ENCODE measurements around the gene PRSS36.
"Not testable (repeated sequence)": the region's sequence is repeated elsewhere in the genome, so short reads cannot be mapped to it uniquely, and the experiment has no call there.

Gene PRSS36

GRCh38 chr16:31149894-31150890 lies at the start of gene PRSS36:
Gene PRSS36, minus strand, starts transcription at chr16:31150066. Its CDS starts 31 bp downstream, at chr16:31150035.
- DNase-seq (ENCODE audit: low spot score), result no peak

- DNase-seq (ENCODE audit: low spot score), result no peak
Observed at GRCh38 chr16:31199430-31200041, 49.7 kb upstream of the PRSS36 start.

GRCh38 chr16:31198207-31198882 lies 48.5 kb upstream of the PRSS36 start:
- DNase-seq (ENCODE audit: low spot score), result no peak

DNA sequence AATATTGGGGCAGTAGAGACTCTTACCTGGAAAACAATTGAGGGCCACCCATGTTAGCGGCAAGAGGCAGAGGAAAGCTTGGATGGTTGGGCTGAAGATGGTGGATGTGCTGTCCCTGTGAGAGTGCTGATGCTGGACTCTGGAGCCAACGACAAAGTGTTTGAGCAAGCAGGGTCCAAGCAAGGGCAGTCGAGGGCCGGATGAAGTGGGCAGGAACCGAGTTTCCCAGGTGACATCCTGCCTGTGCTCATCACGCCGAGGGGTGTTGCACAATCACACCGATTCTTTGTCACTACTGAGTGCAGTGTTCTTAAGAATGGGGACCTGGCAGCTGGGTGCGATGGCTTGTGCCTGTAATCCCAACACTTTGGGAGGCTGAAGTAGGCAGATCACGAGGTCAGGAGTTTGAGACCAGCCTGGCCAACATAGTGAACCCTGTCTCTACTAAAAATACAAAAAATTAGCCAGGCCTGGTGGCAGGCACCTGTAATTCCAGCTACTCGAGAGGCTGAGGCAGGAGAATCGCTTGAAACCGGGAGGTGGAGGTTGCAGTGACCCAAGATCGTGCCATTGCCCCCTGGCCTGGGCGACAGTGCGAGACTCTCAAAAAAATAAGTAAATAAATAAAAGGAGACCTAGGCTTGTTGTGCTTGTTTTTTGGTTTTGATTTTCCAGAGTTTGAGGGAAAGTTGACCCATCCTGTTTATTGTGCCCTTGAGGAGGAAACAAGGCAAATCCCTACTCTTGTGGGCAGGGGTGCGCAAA lies 46.6 kb upstream of the PRSS36 start:
- no peak for DNase-seq (ENCODE audit: low spot score)

- not testable (repeated sequence) for DNase-seq (ENCODE audit: low spot score)
Observed at GRCh38 chr16:31195861-31196260, 46.0 kb upstream of the PRSS36 start.

DNA sequence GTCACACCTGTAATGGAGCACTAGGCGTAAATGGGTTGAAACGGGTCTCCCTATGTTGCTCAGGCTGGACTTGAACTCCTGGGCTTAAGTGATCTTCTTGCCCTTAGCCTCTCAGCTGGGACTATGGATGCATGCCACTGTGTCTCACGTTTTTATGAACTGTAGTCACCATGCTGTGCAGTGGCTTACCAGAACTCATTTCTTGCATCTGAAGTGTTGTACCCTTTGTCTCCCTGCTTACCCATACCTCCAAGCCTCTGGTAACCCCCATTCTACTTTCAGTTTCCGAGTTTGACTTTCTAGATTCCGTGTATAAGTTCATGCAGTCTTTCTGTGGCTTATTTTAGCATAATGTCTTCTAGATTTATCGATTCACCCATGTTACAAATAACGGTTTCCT lies 45.0 kb upstream of the PRSS36 start:
- no peak for DNase-seq (ENCODE audit: low spot score)

DNA sequence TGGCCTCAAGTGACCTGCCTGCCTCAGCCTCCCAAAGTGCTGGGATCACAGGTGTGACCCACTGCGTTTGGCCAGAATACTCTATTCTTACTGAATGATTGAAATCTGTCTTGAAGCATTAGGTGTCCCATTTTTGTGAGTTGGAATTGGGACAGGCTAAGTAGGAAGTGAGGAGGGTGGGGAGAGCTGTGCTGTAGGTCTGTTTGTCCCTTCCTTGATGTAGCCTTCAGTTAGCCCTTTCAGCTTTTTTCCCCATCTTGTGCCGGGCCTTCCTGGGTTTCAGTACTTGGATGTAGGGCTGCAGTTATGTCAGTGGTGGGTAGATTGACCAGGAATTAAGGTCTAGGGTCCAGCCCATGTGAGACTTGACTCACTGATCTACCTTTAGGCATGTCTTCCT lies 44.0 kb upstream of the PRSS36 start:
- no peak for DNase-seq (ENCODE audit: low spot score)

- no peak for DNase-seq (ENCODE audit: low spot score)
Observed at GRCh38 chr16:31192856-31193642, 43.2 kb upstream of the PRSS36 start.

DNA sequence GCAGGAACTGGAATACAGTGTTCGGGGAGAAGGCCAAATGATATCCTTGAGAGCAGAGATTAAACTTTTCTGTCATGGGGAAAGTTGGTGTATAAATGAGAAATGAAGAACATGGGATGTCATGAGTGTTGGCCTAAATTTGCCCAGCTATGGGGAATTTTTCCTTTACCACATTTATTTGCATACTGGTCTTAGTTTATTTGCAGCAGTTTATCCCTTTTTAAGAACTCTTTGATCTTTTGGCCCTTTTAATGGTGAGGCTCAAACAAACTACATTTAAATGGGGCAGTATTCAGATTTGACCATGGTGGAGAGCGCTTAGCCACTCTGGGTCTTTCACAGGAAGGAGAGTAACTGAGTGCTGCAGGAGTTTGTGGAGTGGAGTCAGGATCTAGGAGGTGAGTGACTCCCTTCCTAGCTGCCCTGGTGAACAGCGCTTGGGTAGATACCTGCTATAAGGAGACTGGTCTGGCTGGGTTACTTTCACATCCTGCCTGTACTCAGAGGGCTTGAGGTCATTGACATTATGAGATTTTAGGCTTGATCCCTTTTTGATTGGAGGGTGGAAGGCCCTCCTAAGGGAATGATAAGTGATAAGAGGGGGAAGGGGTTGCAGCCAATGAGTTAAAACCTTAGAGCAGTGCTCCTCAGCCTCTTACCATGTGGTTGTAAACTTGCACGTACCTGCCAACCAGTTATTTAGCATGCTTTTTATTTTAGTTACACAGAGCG lies 42.0 kb upstream of the PRSS36 start:
- no peak for DNase-seq (ENCODE audit: low spot score)

GRCh38 chr16:31190818-31191444 lies 41.1 kb upstream of the PRSS36 start:
- DNase-seq (ENCODE audit: low spot score), result no peak

- DNase-seq (ENCODE audit: low spot score), result no peak
Observed at GRCh38 chr16:31190061-31190460, 40.2 kb upstream of the PRSS36 start.

- DNase-seq (ENCODE audit: low spot score), result no peak
Observed at GRCh38 chr16:31189412-31189778, 39.5 kb upstream of the PRSS36 start.

DNA sequence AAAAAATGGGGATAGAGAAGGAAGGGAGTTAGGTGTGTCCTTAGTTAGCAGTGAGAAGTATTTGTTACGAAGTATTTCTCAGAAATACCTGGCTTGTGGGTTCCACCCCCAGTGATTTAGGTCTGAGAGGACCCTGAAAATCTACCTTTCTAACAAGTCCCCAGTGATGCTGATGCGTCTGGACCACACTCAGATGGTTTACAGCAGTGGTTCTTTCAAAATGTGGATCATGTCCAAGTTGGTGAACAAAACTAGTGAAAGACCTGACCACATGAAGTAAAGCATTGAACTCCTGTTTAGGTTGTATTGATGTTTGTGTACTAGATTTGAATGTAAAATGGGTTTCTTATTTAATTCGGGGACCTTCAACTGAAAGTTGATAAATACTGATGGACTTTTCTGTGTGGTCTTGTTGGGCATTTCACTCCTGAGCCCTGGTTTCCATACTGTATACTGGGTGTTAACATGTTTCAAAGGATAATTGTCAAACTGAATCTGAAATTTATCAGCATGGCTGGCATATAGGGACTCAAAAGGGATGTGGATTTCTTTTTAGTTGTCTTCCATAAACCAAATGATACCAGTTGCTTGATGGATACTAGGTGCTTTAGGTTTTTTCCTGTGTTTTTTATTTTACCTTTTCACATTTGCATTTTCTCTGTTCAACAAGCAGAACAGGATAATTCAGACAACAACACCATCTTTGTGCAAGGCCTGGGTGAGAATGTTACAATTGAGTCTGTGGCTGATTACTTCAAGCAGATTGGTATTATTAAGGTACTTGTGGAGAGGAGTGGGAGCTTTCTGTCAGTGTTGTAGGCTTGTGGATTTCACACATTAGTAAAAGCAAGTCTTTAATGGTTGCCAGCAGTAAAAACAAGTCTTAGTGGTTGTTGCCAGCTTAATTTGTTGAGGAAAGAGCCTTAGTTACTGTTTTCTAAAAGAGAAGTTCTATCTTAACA lies 38.9 kb upstream of the PRSS36 start:
- DNase-seq (ENCODE audit: low spot score), result no peak

DNA sequence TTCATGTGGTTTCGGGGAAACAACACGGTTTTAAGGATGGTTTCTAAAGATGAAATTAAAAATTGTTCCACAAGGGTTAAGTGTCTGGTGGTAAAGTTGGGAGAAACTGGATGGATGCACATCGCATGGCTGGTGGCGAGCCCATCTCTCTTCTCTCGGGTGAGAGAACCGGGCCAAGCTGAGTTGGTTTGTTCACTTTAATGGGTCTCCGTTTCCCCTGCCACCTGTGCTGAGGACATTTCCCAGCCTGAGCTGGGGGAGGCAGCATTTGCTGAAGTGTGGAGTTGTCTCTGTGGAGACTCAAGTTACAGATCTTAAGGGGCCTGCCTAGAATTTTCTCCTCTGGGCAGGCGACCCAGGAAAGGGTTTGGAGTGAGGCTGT lies 37.9 kb upstream of the PRSS36 start:
- no peak for DNase-seq (ENCODE audit: low spot score)

DNA sequence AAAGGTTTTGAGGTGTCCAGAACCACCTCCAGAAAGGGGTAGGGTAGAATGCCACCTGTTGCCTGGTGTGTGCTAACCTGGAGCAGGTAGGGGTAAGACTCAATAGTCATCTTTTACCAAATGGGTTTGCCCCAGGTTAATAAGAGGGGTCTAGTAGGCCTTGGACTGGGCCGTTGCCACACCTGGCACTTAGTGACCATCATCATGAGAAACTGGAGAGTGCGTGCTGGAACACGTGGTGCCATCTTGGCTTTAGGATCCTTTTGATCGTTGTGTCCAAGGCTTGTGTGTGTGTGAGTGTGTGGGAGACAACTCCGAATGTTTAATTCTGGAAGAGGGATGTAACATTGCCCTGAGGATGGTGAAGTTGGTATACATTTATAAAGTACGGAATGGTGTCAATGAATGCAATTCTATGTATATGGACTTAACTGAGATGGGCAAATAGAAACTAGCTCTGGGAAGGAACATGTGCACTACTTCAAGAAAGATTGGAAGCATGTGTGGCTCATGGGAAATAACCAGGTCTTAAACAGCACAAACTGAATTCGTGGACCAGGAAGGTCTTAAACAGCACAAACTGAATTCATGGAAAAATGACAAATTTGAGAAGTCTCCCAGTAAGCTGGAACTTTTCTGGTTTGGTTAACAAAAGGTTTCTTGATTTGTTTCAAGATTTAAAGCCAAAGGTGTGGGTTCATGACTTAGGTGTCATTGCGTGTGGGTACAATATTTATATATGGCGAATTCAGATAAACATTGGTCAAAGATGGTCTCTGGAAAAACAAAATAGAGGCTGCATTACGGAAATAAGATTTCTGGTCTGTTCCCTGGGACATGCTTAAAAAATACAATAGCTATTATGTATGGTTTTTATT lies 37.3 kb upstream of the PRSS36 start:
- DNase-seq (ENCODE audit: low spot score), result no peak

DNA sequence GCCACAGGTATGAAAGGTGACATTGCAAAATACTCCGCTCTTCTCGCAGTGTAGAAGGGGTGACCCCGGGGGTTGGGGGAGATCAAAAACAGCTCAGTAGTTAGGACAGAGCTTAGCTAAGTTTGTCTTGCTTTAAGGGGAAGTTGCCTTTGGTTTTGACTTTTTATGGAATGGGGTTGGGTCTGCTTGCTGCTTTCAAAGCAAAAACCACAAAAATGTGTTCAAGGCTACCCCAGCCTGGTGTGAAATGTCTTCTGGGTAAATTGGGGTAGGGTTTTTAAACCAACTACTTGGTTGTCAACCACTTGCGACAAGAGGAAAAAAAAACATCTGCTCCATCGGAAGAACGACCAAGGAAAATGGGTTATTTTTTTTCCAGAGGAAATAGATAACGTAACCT lies 36.3 kb upstream of the PRSS36 start:
- no peak for DNase-seq (ENCODE audit: low spot score)

GRCh38 chr16:31185339-31185738 lies 35.5 kb upstream of the PRSS36 start:
- DNase-seq (ENCODE audit: low spot score), result no peak

GRCh38 chr16:31184888-31185287 lies 35.0 kb upstream of the PRSS36 start:
- DNase-seq (ENCODE audit: low spot score), result no peak

Measured in CD4-positive, alpha-beta T cell treated with Interleukin-2 at 100 ng/mL for 4 hours (primary cell).